NCI-H1930 (cell line): Measurements from ENCODE around the gene RETREG1.
A peak's percentile ranks its signal among the peaks of the same experiment; 100 is the strongest.

Experiments used
- DNase-seq, 2 experiments: peaks; one replicate each; lab custom pipeline; 2025; lab: John Stamatoyannopoulos, UW

The RETREG1 gene

GRCh38 chr5:16580382-16580781, 36.4 kb downstream of the RETREG1 start:
- no peak for DNase-seq

GRCh38 chr5:16579142-16579847, 37.5 kb downstream of the RETREG1 start:
- no peak for DNase-seq

GRCh38 chr5:16578474-16578883, 38.3 kb downstream of the RETREG1 start:
- DNase-seq = no peak

DNA sequence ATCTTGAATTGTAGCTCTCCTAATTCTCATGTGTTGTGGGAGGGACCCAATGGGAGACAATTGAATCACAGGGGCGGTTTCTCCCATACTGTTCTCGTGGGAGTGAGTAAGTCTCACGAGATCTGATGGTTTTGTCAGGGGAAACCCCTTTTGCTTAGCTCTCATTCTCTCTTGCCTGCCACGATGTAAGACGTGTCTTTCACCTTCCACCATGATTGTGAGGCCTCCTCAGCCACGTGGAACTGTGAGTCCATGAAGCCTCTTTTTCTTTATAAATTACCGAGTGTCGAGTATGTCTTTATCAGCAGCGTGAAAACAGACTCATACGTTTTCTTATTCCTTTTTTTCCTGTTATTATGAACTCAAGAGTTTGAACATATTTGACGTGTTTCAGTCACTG, 39.1 kb downstream of the RETREG1 start:
- no peak for DNase-seq

GRCh38 chr5:16574789-16575721, 41.7 kb downstream of the RETREG1 start:
- no peak for DNase-seq

DNA sequence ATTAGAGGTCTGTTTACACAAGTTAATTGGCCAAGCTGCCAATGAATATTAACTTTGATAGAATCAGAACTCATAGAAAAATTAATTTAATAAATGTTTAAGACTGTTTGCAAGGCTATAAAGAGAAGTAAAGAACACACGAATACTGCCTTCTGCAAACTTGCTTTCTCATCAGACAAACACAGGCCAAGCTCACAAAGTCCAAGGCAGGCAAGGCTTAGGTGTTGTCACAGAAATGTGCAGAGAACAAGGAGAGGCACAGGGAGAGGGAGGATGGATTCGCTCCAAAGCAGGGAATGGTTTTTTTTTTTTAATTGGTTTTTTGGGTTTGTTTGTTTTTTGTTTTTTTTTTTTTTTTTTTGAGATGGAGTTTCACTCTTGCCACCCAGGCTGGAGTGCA, 43.4 kb downstream of the RETREG1 start:
- DNase-seq = no peak

DNA sequence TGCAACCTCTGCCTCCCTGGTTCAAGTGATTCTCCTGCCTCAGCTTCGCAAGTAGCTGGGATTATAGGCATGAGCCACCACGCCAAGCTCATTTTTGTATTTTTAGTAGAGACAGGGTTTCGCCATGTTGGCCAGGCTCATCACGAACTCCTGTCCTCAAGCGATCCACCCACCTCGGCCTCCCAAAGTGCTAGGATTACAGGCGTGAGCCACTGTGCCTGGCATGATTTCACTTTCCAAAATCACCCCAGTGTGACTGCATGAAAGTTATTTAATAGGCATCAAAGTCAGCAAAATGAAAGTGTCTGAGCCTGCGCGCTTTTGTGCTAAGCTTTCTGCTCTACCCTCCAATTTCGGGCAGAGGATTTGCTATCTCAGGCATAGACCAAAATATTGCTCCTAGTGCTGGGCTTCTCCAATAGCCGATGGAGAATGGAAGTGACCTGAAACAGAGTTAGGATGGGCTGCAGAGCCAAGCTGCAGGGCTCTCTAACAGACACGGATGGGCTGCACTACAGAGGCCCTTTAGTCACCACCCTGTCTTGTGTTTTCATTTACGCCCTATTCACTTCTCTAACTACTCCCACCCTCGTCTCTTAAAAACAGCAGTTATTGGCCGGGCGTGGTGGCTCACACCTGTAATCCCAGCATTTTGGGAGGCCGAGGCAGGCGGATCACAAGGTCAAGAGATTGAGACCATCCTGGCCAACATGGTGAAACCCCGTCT, 44.3 kb downstream of the RETREG1 start:
- no peak for DNase-seq

DNA sequence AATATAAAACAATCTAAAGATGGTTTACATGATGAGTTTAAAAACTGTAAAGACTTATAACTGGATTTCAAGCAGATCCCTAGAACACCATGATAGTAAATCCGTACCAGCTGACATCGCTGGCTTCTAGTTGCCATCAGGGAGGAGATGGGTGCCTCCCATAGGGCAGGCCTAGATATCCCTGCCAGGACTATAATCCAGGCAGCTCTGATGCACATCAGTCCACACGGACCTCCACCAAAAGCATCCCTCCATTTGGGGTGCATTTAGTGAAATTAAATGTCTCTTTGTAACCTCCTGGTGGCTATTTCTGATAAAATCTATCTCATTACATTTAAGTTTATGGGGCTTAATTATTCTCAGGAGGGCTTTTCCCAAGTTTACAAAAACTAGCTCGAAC, 45.8 kb downstream of the RETREG1 start:
- DNase-seq = no peak

DNA sequence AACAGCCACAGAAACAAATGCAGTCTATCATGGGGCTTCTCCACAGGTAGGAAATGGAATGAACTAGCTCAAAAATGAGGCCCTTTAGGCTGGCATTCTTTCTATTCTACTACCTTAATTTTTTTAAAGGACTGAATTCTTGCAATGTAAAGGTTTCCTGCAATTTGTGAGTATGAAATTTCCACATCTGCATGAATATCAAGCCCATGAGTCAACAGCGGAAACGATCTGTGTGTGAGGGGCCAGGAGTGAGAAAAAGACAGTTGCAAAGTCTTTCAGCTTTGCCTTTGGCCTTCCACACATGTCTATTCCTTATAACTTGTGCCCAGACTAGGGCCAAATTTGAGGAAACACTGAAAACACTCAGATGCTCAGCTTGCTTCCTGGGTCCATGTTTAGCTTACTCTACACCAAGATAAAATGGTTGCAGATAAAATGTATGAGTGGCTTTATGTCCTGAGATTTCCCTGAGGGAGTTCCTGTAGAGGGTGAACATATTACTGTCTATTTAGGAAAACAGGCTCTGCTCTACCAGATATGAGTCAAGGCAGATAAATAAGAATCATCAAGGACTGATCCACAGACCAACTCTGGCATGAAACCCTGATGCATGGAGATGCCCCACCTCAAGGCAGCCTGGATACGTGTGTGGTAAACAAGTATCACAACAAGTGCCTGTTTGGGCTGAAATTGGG, 46.5 kb downstream of the RETREG1 start:
- DNase-seq = no peak

DNA sequence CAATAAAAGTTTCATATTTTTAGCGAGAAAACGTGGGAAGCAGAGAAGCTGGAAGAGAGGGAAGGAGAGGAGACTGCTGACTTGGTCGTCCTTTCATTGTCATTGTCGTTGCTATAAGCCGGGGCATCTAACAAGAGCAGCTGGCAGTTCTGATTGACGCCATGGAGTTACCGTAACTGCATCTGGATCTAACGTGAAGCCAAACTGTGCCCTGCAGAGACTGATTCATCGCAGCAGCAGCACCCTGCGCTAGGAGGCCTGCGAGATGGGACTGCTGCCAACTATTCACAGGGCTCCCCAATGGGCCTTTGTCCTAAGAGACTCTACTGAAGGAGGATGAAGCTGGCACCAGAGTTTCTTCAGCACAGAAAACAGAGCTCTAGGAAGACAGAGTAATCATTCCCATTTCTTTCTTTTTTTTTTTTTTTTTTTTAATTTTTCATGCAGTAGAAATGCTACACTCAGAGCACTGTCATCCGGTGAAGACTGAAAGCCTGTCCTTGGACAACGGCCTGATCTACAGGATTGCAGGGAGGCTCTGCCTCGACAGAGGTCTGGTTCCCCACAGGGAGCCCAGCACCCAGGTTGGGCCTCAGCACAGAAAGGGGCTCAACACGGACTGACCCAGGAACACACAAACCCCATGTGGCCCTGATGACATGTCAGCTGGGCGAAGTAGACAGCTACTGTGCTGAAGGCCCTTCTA, 47.8 kb downstream of the RETREG1 start:
- no peak for DNase-seq

DNA sequence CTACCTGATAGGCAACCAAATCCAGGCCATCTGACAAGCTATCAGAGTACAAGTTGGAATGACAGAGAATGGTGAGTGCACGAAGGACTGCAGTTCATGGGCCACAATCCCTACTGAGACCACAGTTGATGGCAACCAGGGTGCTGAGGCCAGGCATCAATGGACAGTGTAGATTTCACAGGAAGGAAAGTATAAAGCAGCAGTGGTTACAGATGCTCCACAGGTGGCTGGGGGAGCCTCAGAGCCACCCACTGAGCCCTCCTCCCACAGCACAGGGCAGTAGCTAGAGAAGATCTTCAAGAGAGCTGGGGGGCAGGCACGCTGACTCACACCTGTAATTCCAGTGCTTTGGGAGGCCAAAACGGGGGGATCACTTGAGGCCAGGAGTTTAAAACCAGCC, 49.4 kb downstream of the RETREG1 start:
- DNase-seq = no peak

- no peak for DNase-seq
Observed at GRCh38 chr5:16565118-16565517, 51.7 kb downstream of the RETREG1 start.

- DNase-seq = no peak
Observed at GRCh38 chr5:16564248-16564867, 52.4 kb downstream of the RETREG1 start.

- no peak for DNase-seq
Observed at GRCh38 chr5:16563686-16564085, 53.1 kb downstream of the RETREG1 start.

GRCh38 chr5:16561660-16562059, 55.1 kb downstream of the RETREG1 start:
- no peak for DNase-seq

DNA sequence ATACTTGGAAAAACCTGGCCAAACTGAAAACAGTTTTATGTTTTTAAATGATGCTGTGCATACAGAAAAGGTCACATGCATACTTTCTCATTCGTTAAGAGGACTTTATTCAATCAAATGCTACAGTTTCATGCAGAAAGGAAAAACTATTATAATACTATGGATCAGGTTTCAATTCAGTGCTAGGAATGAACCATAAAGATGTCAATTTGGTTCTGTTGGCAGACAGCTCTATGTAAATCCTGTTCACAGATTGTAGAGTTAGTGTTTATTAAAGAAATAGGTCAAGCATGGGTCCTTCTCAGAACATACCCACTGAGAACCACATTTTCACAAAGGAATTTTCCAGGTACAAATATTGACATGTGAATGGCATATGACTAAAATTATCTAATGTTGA, 57.1 kb downstream of the RETREG1 start:
- no peak for DNase-seq

GRCh38 chr5:16558984-16559629, 57.7 kb downstream of the RETREG1 start:
- no peak for DNase-seq

DNA sequence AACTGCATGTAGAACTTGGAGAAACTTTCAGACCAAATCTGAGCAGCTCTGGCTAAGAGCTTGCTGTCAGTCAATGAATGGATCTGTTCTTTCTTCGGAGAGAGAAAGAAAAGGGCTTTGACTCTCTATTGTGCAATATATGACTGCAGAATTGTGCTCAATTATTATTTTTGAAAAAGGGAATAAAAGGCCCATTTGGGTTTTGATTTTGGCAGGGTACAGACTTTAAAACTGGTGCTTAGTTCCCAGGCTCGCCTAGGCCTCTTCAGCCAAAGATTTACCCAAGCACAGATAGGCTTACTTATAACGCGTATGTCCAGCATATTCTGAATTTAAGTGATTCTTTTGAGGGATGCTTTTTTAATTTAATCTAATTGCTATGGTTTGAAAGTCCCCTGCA, 59.3 kb downstream of the RETREG1 start:
- DNase-seq = no peak

- DNase-seq = no peak
Observed at GRCh38 chr5:16554110-16554509, 62.7 kb downstream of the RETREG1 start.

- DNase-seq = peak in 1 of 2 experiments; percentile 47
Observed at GRCh38 chr5:16552666-16553343, 64.0 kb downstream of the RETREG1 start.
